ENCODE measurements around the gene MIB2.

Gene MIB2

DNA sequence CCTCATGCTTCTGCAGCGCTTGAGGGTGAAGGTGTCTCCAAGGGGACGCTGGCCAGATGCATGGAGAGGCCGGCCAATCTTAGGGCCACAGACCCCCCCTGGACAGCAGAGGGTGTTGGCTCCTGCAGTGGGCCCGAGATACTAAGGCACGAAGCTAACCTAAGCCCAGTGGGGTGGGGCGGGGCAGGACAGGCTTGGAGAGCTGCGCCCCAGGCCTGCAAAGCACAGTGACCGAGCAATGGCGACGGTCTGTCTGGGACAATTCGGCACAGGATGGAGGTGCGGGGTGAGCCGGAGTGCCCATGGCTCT, 16.6 kb upstream of the MIB2 start:
- no peak for DNase-seq

GRCh38 chr1:1599030-1599934, 16.0 kb upstream of the MIB2 start:
- DNase-seq, result no peak

DNA sequence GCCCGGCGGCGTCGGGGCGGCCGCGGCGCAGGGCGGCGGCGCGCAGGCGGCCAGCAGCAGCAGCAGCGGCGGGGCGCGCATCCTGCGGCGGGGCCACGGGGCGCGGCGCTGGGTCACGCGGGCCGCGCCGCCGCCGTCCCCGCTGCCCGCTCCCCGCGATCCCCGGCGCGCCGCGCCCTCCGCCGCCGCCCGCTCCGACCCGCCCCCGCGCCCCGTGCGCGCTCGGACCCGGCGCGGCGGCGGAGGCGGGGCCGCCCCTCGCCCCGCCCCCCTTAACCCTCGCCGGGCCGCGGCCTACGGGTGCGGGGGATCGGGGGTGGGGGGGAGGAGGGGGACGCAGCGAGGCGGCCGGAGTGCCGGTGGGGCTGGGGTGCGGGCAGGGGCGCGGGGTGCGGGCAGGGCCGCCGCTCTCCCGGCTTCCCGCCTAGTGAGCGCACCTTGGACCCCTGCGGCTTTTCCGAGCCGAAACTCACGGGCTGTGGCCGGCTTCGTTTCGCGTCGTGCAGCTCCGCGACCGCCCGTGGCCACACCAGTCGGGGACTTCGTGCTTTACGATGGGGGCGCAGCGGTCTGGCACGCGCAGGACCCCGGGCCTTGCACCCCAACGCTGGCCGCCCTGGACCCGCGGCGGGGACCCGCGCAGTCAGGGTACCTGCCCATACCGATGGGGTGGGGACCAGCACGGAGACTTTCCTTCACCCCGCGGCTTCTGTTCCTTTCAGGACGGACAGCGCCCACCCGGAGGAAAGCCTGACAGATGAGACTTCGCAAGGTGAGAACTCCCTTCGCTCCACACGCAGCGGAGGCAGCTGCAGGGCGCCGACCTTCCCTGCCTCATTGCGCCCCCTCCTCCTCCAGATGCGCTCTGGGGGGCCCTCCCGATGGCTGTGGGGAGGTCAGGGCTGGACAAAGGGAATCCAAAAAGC, 15.1 kb upstream of the MIB2 start, which contains the start of gene FNDC10:
TSS of gene FNDC10 (minus strand) at position 201 of the 926 bp plus-strand sequence. CDS start at position 81, 120 bp downstream.
- DNase-seq, result no peak

- no peak for DNase-seq
Observed at GRCh38 chr1:1600861-1601563, 14.3 kb upstream of the MIB2 start.

- no peak for DNase-seq
Observed at GRCh38 chr1:1601564-1602303, 13.6 kb upstream of the MIB2 start.

- DNase-seq, result no peak
Observed at GRCh38 chr1:1602304-1602967, 12.9 kb upstream of the MIB2 start.

DNA sequence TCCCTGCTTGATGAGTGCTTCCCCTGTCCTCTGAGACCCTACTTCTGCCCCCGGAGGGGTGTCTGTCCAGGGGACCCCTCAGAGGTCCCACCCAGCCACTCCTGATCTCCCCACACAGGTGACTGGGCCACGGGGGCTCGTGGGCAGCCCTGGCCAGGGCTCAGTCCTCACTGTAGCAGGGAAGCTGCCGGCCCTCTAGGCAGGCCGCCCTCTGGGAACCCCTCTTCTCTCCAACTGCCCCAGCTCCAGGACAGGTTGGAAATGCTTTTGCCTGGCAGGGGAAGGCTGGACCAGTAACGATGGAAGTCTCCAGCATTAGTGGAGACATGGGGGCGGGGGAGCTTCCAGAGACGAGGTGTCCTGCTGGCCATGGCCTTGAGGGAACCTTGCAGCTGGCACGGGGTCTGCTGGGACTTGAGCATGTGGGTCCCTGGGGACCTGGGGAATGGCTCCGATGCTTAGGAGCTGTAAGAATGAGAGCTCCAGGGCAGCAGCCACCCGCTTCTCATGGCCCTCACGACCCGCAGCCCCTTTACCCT, 12.3 kb upstream of the MIB2 start:
- no peak for DNase-seq

DNA sequence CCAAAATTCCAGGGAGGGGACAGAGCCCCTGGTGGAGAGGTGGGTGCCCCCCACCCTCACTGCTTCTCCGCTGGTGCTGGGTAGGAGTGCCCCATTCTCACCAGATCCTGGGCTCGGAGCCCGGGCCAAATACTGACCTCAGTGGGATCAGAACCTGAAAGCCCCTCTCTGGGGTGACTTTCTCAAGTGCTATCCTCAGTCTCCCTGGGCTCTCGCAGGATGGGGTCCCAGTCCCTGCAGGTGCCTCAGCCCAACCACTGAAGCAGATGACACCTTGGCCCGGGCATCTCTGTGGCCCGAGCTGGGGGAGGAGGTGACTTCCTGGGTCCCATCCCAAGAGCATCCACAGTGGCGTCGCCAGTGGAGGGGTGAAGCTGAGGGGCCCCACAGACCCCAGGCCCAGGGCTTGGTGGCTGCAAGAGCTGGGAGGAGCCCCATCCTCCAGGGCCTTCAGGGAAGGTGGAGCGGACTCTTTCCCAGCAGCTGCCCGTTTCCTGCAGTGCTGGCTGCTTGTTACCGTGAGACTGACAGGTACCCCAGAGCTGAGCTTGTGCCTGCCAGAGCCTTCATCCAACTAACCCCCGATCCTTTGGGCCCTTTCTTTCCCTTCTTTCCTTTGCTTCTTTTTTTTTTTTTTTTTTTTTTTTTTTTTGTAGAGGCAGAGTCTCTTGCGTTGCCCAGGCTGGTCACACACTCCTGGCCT, 11.5 kb upstream of the MIB2 start:
- DNase-seq, result no peak

GRCh38 chr1:1604374-1605033, 10.8 kb upstream of the MIB2 start:
- no peak for DNase-seq

DNA sequence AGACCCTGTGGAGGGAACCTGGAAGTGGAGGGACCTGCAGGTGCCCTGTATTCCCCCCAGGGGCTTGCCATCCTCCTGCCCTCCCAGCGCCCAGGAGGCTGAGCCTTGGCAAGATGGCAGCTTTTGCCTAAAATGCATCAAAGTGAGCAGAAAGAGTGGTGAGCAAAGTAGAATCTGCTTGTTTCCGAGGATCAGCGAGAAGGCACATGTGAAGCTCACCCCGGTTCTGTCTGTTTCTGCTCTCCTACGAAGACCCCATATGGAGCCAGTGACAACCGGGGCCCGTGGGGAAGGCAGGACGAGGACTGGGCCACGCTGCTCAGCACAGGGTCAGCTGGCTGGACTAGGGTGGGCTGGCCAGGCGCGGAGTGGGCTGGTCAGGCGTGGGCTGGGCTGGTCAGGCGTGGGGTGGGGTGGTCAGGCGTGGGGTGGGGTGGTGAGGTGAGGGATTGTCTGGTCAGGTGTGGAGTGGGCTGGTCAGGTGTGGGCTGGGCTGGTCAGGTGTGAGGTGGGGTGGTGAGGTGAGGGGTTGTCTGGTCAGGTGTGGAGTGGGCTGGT, 10.2 kb upstream of the MIB2 start:
- DNase-seq, result no peak

DNA sequence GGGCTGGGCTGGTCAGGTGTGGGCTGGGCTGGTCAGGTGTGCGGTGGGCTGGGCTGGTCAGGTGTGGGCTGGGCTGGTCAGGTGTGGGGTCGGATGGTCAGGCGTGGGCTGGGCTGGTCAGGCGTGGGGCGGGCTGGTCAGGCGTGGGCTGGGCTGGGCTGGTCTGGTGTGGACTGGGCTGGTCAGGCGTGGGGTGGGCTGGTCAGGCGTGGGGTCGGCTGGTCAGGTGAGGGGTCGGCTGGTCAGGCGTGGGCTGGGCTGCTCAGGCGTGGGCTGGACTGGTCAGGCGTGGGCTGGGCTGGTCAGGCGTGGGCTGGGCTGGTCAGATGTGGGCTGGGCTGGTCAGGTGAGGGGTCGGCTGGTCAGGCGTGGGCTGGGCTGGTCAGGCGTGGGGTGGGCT, 9.6 kb upstream of the MIB2 start:
- no peak for DNase-seq

DNA sequence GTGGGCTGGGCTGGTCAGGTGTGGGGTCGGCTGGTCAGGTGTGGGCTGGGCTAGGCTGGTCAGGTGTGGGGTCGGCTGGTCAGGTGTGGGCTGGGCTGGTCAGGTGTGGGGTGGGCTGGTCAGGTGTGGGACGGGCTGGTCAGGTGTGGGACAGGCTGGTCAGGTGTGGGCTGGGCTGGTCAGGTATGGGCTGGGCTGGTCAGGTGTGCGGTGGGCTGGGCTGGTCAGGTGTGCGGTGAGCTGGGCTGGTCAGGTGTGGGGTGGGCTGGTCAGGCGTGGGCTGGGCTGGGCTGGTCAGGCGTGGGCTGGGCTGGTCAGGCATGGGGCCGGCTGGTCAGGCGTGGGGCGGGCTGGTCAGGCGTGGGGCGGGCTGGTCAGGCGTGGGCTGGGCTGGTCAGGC, 9.1 kb upstream of the MIB2 start:
- DNase-seq, result no peak

- no peak for DNase-seq
Observed at GRCh38 chr1:1609822-1610485, 5.3 kb upstream of the MIB2 start.

GRCh38 chr1:1610796-1611195, 4.5 kb upstream of the MIB2 start:
- no peak for DNase-seq

DNA sequence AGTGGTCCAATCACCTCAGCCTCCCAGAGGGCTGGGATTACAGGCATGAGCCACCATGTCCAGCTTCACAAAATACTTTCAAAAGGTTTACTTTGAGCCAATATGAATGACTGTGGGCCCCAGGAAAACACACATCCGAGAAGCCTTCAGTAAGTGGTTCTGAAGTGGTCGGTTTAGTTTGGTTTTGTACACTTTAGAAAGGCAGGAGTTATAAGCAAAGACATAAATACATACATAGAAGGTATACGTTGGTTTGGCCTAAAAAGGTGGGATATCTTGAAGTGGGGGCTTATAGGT, 3.2 kb upstream of the MIB2 start:
- DNase-seq, result no peak

DNA sequence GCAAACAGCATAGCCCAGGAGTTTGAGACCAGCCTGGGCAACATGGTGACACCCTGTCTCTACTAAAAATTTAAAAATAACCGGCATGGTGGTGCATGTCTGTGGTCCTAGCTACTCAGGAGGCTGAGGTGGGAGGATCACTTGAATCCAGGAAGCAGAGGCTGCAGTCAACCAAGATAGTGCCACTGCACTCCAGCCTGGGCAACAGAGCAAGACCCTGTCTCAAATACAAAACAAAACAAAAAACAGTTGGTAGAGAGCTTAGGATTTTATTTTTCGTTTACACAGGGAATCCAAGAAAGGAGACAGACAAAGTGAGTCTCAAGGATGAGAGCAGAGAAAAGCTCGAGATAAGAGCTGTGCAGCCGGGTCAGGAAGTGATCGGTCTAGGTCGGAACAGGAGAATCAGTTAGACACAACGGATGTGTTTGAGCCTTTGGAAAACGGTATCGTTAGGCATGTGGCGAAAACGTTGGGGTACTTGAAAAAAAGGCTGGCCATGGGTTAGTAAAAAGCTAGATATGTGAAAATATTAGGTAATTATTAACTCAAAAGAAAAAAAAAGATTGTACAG, 1.7 kb upstream of the MIB2 start:
- DNase-seq, result no peak

DNA sequence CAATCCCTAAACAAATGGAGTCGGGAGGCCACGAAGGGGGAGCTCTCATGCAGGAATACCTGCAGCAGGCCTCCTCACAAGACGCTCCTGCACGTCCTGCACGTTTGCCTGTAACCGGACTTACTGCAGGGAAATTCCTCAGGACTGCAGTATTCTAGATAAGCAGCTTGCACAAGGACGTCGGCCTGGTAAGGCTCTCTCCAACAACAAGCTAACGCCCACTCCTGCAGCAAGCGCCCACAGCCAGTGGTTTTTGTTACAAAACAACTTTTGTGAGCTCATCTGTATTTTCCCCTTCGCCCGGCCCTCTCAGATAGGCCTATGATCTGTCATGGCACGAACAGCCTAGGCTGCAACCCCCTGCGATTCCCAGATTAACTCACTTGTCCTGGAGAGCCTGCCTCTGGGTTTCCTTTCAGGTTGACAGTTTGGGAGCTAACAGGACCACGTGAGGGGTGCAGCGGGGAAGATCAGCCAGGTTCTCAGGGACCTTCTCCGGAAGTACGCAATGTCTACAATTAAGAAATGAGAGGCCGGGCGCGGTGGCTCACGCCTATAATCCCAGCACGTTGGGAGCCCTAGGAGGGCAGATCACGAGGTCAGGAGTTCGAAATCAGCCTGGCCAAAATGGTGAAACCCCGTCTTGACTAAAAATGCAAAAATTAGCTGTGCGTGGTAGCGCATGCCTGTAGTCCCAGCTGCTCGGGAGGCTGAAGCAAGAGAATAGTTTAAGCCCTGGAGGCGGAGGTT, 921 bp upstream of the MIB2 start:
- no peak for DNase-seq

DNA sequence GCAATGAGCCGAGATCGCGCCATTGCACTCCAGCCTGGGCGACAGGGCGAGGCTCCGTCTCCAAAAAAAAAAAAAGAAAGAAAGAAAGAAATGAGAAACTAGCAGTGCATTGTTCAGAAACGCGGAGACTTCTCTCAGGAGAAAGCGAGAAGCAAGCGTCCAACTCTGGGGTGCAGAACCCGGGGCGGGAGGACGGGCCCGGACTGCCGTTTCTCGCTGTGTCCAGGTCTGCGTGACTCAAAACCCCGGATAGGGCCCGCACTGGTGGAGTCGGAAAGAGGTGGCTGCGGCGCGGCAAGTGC, 395 bp upstream of the MIB2 start:
- DNase-seq, result no peak
